ENCODE data around the gene GPRIN2.

DNA sequence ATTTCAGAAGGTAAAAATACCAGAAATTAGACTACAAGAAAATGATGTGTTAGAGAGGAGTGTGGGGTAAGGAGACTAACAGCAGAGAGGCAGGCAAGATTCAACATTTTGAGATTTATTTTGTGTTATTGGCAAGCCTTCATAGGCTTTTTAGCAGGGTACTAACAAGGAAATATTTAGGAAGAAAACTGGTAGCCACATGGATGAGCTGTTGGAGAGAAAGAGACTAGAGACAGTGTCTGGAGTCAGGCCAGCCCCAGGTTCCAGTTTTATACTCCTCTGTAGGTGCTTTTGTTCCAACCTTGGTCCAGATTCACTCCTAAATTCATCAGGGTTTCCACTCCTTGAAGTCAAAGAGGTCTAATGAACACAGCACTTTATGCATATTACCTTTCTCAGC, 41.1 kb downstream of the GPRIN2 start:
- TF ChIP-seq, protein P1, sequence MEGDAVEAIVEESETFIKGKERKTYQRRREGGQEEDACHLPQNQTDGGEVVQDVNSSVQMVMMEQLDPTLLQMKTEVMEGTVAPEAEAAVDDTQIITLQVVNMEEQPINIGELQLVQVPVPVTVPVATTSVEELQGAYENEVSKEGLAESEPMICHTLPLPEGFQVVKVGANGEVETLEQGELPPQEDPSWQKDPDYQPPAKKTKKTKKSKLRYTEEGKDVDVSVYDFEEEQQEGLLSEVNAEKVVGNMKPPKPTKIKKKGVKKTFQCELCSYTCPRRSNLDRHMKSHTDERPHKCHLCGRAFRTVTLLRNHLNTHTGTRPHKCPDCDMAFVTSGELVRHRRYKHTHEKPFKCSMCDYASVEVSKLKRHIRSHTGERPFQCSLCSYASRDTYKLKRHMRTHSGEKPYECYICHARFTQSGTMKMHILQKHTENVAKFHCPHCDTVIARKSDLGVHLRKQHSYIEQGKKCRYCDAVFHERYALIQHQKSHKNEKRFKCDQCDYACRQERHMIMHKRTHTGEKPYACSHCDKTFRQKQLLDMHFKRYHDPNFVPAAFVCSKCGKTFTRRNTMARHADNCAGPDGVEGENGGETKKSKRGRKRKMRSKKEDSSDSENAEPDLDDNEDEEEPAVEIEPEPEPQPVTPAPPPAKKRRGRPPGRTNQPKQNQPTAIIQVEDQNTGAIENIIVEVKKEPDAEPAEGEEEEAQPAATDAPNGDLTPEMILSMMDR (IDR thresholded peaks at IDR 0.05): no peak
- no peak for TF ChIP-seq POLR2A (IDR thresholded peaks at IDR 0.05)
- TF ChIP-seq EP300 (IDR thresholded peaks at IDR 0.05): no peak
